NOMO-1 treated with dmso at 0.1 percent for 144 hours (cell line): ENCODE results near the gene TTC7B.

ENCODE experiments used
- DNase-seq: peaks from one replicate; lab custom pipeline; 2025; ENCODE audit not compliant: unreplicated experiment; lab: John Stamatoyannopoulos, UW

The TTC7B gene

DNA sequence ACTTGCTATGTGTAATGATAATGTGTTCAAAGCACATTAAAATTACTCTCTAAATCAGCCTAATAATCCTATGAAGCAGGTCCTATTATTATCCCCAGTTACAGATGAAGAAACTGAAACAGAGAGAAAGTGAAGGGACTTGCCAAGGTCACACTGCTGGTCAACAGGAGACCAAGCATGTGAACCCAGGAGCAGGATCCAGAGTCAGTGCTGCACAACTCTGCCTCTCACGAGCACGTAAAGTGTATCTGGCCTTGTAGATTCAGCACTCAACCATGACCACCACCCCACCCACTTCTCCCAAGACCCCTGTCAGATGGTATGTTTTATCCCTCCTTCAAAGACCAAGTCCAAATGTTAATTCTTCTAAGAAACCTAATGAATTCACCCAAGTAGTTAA is 100.7 kb downstream of the TTC7B start:
- DNase-seq: no peak

DNA sequence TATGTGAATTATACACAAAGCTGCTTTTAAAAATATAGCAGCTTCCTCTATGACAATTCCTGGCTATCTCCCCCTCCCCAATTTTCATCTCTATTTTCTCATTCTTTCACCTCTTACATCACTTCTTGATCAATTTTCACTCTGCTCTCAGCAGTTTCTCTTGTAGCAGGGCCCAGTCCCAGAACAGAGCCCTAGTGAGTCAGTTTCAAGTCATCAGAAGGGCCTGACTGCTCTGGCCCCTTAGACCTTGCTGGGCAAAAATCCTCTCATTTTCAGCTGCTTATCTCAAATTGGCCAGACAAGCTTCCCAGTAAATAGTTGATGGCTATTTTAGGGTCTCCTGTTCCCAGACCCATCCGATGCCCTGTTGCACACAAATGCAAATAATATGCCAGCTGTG is 101.4 kb downstream of the TTC7B start:
- no peak for DNase-seq

DNA sequence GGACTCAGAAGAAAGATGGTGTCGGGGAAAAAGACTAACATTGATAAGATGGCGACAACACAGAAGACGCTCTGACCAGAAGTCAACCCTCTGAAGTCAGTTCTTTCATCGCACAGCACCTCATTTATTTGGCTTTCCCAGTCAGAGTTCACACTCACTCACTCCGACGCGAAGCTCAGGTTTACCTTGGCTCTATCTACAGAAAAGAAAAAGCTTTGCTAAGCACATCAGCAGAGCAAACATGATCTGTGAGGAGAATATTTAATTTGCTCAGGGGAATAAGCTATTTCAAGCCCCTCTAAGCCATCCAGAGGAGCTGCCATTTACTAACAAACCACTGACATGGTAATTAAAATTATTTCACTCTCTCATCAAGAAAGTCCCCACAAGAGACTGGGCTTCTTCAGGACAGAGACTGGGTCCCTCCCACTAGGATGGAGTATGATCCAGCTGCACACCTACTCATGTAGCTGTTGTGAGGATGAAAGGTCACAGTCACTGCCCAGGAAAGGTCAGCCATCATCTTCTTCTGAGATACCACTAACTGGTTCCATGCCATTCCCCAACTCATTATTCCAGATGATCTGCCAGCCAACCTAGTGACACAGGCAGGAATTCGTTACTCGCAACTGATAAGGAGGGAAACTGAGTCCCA is 111.4 kb downstream of the TTC7B start:
- no peak for DNase-seq

GRCh38 chr14:90703841-90704737 is 112.1 kb downstream of the TTC7B start:
- DNase-seq: no peak

GRCh38 chr14:90700933-90701776 is 115.1 kb downstream of the TTC7B start:
- DNase-seq: no peak

- no peak for DNase-seq
Measured at GRCh38 chr14:90699016-90699415, 117.2 kb downstream of the TTC7B start.

DNA sequence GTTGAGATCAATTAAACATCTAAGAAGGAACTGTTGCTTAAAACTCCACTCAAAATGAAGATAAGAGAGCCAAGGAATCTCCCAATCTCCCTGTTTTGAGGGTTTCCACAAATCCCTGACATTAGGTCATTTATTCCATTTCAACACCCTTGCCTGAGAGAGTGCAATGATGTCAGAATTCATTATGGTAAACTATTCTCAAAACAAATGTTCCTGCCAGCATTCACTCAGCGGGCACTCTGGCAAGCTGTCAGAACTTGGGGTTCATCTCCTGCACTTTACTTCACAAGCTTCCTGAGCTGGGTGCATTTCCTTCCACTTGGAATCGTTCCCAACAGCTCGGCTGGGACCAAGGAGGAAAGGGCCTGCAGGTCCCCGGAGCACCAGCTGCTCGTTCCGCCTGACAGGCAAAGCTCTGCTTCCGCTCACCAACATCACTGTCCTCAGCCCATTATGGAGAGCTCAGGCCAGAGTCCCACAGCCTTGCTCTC is 117.8 kb downstream of the TTC7B start:
- DNase-seq: no peak

- DNase-seq: peak; percentile 65
Measured at GRCh38 chr14:90697577-90698206, 118.5 kb downstream of the TTC7B start.

DNA sequence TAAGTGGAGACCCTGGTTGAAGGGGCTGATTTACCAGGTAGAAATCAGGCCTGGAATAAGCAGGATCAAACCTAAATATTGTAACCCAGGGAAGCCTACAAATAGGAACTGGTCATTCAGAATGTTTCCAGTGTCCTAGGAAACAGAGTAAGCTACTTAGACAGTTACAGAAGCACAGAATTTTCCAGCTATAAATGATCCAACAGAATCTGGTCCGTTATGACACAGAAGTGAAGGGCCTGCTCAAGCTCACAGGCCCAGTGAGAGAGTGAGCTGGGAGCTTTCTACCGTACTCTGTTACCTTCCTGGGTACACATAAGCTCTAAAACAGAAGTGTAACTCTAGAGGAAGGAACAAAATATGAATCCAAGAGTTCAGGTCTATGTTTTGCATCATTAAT is 119.1 kb downstream of the TTC7B start:
- no peak for DNase-seq

GRCh38 chr14:90696720-90697119 is 119.5 kb downstream of the TTC7B start:
- no peak for DNase-seq

GRCh38 chr14:90695997-90696660 is 120.1 kb downstream of the TTC7B start:
- no peak for DNase-seq

DNA sequence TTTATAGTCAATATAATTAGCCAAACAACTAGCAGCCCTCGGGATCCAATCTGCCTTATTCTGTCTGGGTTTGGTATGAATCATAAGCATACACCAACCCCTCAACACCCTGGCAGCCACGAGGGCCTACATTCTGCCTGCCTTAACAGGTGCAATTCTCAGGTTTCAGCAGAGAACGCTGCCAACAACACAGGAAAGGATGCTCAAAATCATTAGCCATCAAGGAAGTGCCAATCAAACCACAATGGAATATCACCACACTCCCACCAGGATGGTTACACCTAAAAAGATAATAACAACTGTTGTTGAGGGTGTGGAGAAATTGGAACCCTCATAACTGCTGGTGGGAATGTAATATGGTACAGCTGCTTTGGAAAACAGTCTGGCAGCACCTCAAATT is 122.8 kb downstream of the TTC7B start:
- DNase-seq: no peak

DNA sequence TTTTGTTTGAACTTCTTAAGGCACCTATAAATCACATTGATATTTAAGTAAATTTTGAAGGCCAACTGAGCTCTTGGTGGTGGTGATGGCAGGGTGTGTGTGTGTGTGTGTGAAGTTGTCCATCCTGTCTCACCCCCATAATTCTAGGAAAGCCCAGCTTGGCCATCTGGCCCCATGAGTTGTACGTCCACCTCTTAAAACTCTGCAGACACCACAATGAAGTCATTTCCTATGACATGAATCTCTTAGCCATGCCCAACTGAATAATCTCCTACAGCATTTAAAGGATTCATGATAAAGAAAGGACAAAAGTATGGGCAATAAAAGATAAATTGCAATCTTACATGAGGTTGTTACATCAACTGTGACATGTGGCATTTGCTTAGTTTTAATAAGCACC is 123.4 kb downstream of the TTC7B start:
- DNase-seq: no peak

DNA sequence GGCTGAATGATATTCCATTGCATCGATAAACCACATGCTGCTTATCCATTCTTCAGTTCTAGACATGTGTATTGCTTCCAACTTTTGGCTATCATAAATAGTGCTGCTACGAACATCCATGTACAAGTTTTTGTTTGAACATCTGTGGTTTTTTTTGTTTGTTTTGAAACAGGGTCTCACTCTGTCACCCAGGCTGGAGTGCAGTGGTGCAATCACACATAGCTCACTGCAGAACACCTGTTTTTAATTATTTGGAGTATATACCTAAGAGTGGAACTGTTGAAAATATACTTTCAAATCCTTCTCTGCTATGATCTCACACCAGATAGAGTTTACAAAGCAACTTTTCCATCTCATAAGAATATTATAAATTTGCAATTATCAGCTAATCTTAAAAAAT is 124.2 kb downstream of the TTC7B start:
- DNase-seq: no peak

DNA sequence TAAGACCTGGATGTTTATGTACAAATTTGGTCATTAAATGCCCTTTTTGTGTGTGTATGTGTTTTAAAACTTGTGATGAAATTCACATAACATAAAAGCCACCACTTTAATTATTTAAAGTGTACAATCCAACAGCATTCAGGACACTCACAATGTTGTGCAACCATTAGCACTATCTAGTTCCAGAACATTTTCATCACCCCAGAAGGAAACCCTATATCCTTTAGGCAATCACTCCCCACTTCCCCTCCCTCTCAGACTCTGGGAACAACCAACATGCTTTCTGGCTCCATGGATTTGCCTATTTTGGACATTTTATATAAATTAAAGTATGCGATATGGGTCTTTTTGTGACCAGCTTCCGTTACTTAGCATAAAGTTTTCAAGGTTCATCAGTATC is 124.6 kb downstream of the TTC7B start:
- DNase-seq: no peak

DNA sequence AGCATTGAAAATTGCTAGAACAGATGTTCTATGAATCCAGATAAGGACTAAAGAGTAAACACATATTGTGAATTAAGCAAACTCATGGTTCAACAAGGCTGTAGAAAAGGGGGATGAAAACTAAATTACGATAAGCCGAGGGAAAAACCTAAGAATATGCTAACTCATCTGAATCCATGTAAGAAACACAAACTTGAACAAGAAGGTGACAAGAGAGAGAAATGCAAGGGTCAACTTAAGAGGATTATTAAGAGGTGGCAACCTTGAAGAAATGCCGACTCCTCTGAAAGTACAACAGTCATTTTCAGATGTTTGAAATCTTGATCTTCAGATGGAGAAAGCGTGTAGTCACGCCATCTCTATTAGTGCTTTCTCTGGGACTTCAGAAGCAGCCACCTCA is 128.6 kb downstream of the TTC7B start:
- DNase-seq: no peak

DNA sequence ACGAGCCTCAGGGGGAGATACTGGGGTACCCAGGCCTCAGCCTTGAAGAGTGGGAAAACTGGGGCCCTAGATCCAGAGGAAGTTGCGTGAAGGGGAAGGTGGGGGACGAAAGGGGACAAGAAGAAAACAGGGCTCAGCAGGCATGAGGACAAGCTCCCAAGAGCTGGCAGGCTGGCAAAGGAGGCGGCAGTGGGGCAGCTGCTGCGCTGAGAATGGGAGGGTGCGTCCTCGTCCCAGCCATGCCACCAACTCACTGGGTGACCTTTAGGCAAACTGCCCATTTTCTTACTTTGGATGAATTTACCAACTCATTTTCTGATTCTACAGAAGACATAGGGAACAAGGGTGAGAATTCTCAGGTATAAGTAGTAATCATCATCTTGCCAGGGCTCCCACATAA is 133.6 kb downstream of the TTC7B start:
- DNase-seq: no peak

DNA sequence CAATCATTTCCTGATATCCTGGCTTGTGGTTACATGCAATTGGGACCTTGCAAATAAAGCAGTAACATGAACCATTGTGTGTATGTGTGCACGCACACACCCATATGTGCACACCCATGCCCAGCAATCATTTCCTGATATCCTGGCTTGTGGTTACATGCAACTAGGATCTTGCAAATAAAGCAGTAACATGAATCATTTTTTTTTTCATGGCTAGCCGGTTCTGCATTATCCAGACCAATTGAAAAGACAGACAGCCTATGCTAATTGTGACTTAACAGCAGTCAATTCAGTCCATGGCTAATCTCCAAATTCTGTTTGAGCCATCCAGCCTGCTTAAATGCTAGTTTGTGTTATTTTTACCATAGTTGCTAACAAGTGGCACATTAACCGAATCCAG is 134.3 kb downstream of the TTC7B start:
- no peak for DNase-seq

DNA sequence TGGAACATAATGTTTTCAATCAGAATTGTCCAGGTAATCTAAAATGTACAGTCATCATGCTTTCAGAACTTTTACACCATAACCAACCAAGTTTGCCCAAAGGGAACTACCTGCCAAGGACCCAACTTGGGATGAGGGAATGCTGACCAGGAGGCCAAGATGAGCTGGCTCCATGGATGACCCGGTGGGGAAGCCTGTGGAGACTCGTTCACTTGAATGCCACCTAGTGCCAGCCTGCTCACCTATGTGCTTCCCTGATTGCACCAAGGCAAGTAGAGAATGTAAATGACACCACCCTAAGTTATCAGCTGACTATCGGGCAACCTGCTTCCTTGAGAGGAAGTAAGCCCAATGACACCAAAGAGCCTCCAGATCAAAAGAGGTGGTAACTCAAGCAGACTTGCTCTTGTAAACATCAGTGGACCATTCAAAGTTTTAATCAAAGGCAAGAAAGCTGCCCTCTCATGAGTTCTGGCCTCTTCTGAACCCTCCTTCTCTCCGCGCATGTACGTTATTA is 137.3 kb downstream of the TTC7B start:
- no peak for DNase-seq

DNA sequence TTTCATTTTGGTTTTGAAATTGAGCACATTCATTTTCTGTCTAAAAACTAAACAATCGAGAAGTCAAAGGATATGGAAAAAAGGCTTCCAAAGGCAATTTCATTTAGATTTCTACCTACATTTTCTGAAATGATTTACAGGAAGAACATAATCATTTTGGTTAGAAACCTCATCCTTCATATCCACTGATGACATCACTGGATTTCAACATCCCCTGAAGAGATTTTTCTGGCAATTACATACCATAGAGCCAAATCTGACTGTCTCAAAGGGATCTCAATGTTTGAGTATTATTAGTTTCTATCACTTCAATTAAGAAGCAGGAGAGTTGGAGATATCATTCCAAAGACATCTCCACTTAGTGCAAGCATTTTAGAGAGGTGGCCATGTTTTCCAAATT is 137.8 kb downstream of the TTC7B start:
- no peak for DNase-seq
